Measurements from ENCODE around the gene RAET1G.
"Not testable (repeated sequence)": the region's sequence is repeated elsewhere in the genome, so short reads cannot be mapped to it uniquely, and the experiment has no call there.

RAET1G gene

DNA sequence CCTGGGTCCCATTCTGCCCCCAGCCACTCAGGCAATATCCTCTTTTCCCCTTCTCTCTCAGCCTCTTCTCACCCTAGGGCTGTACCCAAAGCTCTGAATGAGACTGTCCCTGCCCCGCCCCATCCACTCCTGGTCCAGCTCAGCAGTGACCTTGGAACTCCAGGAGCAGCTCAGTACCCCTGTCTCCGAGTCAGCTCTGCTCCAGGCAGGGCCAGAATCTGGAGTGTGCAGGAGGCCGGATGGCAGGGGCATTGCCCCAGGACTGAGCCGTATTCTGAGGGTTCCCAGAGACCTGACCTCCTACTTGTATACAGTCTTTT lies 2.0 kb upstream of the RAET1G start:
- Mint-ChIP-seq H3K36me3 (ENCODE audit: insufficient read depth) (peaks cover 9% of the 10 kb centered on the region), H3K4me3 (peak overlapping the region; percentile 25), H3K9me3 (no peaks in the 10 kb centered on the region), H3K27ac (ENCODE audit: low read depth) (no peak overlapping the region), H3K4me1 (peaks cover 18% of the 10 kb centered on the region), H3K27me3 (peaks cover 100% of the 10 kb centered on the region)
- ATAC-seq (replicated peaks; ENCODE audit: extremely low read depth, poor library complexity, severe bottlenecking), result no peak
- DNase-seq (ENCODE audit: low spot score in 2 of 2), result no peak

DNA sequence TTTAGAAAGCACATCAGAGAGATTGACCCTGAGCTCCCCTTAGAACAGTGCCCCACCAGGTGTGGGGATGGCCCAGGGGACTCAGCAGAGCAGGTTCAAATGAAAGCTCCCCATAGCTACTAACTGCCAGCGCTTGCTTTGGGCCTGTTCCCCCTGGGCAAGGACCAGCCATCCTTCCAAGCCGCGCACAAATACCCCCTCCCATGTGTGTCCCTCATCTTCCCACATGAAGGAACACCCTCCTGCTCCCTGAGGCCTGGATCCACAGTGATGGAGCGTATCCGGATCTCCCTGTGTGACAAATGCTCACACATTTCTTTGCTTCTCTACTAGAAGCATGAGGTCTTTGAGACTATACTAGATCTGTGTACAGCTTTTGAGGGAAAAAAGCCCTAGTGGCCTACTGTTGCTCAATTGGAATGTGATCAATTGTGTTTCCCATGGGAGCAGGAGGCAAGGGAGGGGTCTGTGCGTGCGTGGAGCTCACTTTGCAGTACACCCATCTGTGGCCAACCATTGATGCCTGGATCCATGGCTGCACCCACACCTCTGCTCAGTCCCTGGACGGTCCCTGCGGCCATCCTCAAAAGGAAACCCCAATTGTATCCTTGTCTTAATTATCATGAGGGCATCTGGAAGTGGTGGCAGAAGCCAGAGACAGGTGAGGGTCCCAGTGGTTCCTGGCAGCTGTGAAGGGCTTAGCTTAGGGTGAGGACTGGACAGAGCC lies 1.4 kb upstream of the RAET1G start:
- Mint-ChIP-seq H3K4me3 (no peak overlapping the region), H3K9me3 (no peaks in the 10 kb centered on the region), H3K4me1 (peaks cover 18% of the 10 kb centered on the region), H3K36me3 (ENCODE audit: insufficient read depth) (peaks cover 9% of the 10 kb centered on the region), H3K27me3 (peaks cover 100% of the 10 kb centered on the region), H3K27ac (ENCODE audit: low read depth) (no peak overlapping the region)
- DNase-seq (ENCODE audit: low spot score in 2 of 2) (no peak), ATAC-seq (replicated peaks; ENCODE audit: extremely low read depth, poor library complexity, severe bottlenecking) (no peak)

DNA sequence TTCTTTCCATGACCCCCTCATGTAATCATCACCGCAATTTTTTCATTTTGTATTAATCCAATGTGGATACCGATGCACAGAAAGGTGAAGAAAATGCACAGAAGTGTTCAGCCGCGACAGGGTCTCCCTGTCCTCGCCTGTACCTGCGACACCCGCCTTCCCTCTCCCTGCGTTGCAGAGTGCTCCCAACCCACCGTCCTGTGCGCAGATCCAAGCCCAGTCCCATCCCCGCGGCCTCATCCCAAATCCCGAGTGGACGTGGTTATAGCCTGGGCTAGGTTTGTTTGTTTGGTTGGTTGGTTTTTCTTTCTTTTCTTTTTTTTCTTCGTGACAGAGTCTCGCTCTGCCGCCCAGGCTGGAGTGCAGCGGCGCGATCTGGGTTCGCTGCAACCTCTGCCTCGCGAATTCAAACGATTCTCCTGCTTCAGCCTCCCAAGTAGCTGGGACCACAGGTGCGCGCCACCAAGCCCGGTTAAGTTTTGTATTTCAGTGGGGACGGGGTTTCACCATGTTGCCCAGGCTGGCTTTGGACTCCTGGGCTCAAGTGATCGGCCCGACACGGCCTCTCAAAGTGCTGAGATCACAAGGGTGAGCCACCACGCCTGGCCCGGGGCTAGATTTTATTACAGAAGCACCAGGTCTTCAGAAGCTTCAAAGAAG lies 536 bp upstream of the RAET1G start:
- H3K27me3 Mint-ChIP-seq, result peaks cover 100% of the 10 kb centered on the region
- no peak overlapping the region for H3K27ac Mint-ChIP-seq (ENCODE audit: low read depth)
- H3K36me3 Mint-ChIP-seq (ENCODE audit: insufficient read depth), result peaks cover 7% of the 10 kb centered on the region
- H3K9me3 Mint-ChIP-seq, result no peaks in the 10 kb centered on the region
- DNase-seq (ENCODE audit: low spot score in 2 of 2) (no peak), ATAC-seq (replicated peaks; ENCODE audit: extremely low read depth, poor library complexity, severe bottlenecking) (peak; percentile 6)
- peaks cover 18% of the 10 kb centered on the region for H3K4me1 Mint-ChIP-seq
- peak overlapping the region; percentile 83 for H3K4me3 Mint-ChIP-seq

DNA sequence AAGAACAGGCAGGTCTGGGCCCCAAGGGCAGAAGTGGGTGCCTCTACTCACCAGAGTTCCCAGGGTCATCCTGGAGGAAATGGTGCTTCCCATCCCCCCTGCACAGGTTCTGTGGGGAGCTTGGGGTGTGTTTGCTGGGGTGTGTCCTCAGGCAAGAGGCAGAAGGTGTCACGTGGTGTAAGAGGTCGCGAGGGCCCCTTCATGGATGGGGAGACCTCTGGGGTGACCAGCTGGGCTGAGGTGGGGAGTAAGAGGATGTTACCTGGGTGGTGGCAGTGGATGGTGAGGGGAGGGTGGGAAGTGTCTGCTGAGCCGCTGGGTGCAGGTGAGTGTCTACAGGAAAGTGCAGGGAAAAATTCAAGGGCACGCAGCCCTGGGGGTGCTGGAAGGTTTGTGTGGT lies 830 bp downstream of the RAET1G start:
- not testable (repeated sequence) for ATAC-seq (replicated peaks; ENCODE audit: extremely low read depth, poor library complexity, severe bottlenecking); H3K27ac Mint-ChIP-seq (ENCODE audit: low read depth); H3K9me3 Mint-ChIP-seq; DNase-seq (ENCODE audit: low spot score in 2 of 2); H3K36me3 Mint-ChIP-seq (ENCODE audit: insufficient read depth)
- peaks cover 92% of the 10 kb centered on the region for H3K27me3 Mint-ChIP-seq
- H3K4me1 Mint-ChIP-seq, result peaks cover 18% of the 10 kb centered on the region
- H3K4me3 Mint-ChIP-seq, result peak overlapping the region; percentile 83

DNA sequence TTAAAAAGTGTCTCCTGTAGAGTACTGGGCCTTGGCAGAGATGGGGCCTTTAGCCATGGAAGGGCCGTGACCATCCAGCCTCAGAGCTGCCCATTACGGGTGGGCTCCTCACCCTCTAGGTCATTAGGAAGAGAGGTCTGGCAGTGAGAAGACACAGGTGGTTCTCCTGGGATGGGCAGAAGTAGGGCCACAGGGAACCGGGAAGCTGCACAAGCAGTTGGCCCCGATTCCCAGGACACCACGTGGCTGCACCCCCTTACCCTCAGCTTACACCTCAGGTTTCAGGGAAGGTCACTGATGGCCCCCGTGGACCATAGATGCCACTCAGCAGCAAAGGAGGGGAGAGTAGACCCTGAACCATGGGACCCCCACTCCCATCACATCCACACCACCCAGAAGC lies 1.6 kb downstream of the RAET1G start:
- DNase-seq (ENCODE audit: low spot score in 2 of 2) (no peak), ATAC-seq (replicated peaks; ENCODE audit: extremely low read depth, poor library complexity, severe bottlenecking) (no peak)
- H3K27ac Mint-ChIP-seq (ENCODE audit: low read depth), result no peak overlapping the region
- no peak overlapping the region for H3K4me3 Mint-ChIP-seq
- peaks cover 16% of the 10 kb centered on the region for H3K4me1 Mint-ChIP-seq
- peaks cover 84% of the 10 kb centered on the region for H3K27me3 Mint-ChIP-seq
- H3K9me3 Mint-ChIP-seq, result no peaks in the 10 kb centered on the region
- H3K36me3 Mint-ChIP-seq (ENCODE audit: insufficient read depth), result peaks cover 4% of the 10 kb centered on the region

DNA sequence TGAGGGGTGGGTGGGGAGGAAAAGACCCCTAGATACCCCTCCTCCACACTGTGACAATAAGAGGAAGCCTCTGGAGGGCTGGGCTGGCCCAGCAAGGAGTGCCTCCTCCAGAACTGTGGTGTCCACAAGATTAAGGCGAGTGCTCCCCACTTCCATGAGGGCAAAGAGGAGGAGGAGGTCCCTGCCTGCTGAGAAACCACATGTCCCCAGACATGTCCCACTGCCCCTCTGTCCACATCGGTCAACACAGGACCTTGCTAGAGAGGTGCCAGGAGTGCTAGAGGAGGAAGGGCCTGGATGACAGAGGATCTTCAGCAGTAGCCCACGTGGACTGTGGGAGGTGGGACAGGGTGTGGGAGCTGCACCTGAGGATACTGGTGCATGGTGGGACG lies 3.1 kb downstream of the RAET1G start:
- no peak for ATAC-seq (replicated peaks; ENCODE audit: extremely low read depth, poor library complexity, severe bottlenecking)
- DNase-seq (ENCODE audit: low spot score in 2 of 2), result no peak
- peaks cover 69% of the 10 kb centered on the region for H3K27me3 Mint-ChIP-seq
- H3K4me1 Mint-ChIP-seq, result peaks cover 12% of the 10 kb centered on the region
- H3K27ac Mint-ChIP-seq (ENCODE audit: low read depth), result no peak overlapping the region
- peaks cover 4% of the 10 kb centered on the region for H3K36me3 Mint-ChIP-seq (ENCODE audit: insufficient read depth)
- H3K9me3 Mint-ChIP-seq, result no peaks in the 10 kb centered on the region
- no peak overlapping the region for H3K4me3 Mint-ChIP-seq

DNA sequence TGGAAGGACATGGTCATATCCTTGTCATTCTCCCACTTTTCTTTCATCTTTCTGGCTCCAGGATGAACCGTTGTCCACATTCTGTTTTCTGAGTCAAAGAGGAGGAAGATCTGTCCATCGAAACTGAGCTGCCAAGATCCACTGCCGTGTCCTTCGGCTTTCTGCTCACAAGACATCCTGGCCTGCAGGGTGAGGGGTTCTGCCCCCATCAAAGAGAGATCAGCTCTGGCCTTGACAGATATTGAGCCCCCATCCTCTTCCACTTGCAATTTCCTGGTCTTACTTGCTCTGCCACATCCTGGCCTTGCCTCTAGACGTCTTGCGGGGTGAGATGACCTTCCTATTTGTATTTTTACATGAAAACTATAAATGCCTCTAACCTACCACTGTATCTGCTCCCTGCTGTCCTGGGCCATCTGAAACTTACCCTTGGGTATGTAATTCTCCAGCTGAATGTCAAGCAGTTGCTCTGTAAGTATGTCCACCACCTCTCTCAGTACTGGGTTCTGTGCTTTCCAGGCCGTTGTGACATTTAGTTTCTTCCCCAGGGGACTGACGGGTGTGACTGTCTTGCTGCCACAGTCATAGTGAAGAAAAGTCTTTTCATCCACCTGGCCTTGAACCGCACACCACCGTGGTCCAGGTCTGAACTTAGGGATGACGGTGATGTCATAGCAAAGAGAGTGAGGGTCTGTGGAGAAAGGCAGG lies 3.6 kb downstream of the RAET1G start:
- ATAC-seq (replicated peaks; ENCODE audit: extremely low read depth, poor library complexity, severe bottlenecking), result not testable (repeated sequence)

DNA sequence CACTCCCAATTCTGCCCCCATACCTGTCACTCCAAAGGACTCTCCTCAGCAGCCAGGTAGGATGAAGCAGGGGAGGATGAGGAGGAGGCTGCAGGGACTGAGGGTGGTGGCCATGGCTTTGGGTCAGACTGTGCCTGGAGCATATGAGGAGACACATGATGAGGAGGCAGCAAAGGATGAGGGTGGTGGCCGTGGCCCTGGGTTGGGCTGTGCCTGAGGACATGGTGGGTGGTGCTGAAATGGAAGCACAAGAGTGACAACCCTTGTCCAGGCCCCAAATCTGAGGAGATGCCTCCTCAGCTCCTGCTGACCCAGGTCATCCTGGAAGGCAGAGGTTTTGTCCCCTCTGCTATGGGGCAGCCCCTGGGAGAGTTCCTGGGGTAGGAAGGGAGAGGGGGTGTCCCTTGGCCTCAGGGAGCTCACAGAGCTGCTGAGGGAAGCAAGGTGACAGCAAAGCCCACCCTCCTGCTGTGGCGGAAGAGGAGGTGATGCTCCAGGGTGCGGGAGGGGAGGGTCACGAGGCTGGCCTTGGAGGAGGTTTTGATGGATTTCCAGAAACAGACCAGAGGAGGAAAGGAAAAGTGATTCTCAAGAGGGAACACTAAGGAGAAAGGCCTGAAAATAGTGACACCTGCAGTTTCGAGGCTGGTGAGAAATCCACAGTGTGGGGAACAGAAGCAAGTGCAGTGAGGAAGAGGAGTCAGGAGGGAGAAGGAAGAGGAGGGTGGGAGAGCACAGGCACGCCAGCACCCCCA lies 4.6 kb downstream of the RAET1G start:
- Mint-ChIP-seq H3K27ac (ENCODE audit: low read depth) (no peak overlapping the region), H3K9me3 (no peaks in the 10 kb centered on the region), H3K27me3 (peaks cover 65% of the 10 kb centered on the region), H3K4me3 (no peak overlapping the region), H3K4me1 (peaks cover 8% of the 10 kb centered on the region), H3K36me3 (ENCODE audit: insufficient read depth) (peaks cover 3% of the 10 kb centered on the region)
- DNase-seq (ENCODE audit: low spot score in 2 of 2), result no peak
- no peak for ATAC-seq (replicated peaks; ENCODE audit: extremely low read depth, poor library complexity, severe bottlenecking)

More for the DNA sequence above, 3.6 kb downstream of the RAET1G start:
- Mint-ChIP-seq H3K27me3 (peaks cover 69% of the 10 kb centered on the region), H3K4me1 (peaks cover 12% of the 10 kb centered on the region)
- not testable (repeated sequence) for DNase-seq (ENCODE audit: low spot score in 2 of 2); H3K27ac Mint-ChIP-seq (ENCODE audit: low read depth); H3K9me3 Mint-ChIP-seq; H3K36me3 Mint-ChIP-seq (ENCODE audit: insufficient read depth); H3K4me3 Mint-ChIP-seq

DNA sequence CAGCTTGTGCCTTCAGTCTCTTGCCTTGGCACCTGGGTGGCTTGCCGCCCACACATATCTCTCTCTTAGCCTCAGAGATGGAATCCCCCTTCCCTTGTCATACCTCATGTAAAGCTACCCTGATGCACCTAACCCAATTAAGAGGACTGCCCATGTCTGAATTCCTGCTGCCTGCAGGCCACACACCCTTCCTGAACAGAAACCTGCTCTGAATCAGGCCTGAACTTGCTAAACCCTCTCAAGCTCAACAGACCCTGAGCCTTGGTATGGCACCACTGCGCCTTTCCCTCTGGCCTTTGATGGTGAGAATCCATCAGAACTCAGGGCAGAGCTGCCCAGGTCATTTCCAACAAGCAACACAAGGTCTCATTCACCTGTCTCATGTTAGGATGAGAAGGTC lies 5.2 kb downstream of the RAET1G start:
- H3K4me3 Mint-ChIP-seq, result no peak overlapping the region
- H3K36me3 Mint-ChIP-seq (ENCODE audit: insufficient read depth), result no peaks in the 10 kb centered on the region
- H3K27me3 Mint-ChIP-seq, result peaks cover 65% of the 10 kb centered on the region
- ATAC-seq (replicated peaks; ENCODE audit: extremely low read depth, poor library complexity, severe bottlenecking) (no peak), DNase-seq (ENCODE audit: low spot score in 2 of 2) (no peak)
- H3K4me1 Mint-ChIP-seq, result peaks cover 1% of the 10 kb centered on the region
- no peaks in the 10 kb centered on the region for H3K9me3 Mint-ChIP-seq
- H3K27ac Mint-ChIP-seq (ENCODE audit: low read depth), result no peak overlapping the region

DNA sequence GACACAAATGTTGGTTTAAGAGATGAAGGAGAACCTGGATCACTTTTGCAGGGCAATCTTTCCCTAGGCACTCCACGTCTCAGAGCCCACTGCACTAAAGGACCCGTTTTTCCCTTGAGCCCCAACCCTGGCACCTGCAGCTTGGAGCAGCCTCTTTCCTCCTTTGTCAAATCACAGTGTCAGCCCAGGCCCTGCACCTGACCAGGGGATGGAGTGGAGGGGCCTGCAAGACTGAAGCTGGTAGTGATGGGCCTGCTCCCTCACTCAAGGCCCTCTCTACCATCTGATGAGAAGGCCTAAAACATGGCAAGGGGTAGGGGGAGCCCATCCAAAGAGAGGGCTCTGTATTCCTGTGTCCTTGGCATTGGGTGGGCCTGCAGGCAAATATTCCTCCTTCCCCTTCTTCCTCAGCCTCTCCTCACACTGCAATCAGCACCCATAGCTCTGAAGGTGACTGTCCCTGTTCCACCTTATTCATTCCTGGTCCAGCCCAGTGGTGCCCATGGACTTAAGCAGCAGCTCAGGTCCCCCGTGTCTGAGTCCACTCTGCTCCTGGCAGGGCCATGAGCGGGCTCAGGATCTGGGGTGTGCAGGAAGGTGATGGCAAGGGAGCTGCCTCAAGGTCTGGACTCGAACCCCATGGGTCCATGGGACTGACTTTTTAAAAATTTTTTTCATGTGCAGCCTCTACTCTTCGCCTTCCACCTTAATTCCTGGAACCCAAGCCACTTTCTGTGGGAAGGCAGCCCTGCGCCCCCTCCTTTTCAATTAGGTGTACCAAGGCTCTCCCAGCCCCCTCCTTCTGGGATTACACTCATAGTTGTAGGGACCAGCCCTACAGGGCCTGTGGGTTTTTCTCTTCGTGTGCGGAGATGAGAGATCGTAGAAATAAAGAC lies 6.7 kb downstream of the RAET1G start:
- no peak for DNase-seq (ENCODE audit: low spot score in 2 of 2)
- H3K4me1 Mint-ChIP-seq, result no peaks in the 10 kb centered on the region
- no peaks in the 10 kb centered on the region for H3K9me3 Mint-ChIP-seq
- H3K27ac Mint-ChIP-seq (ENCODE audit: low read depth), result no peak overlapping the region
- H3K4me3 Mint-ChIP-seq, result no peak overlapping the region
- no peak for ATAC-seq (replicated peaks; ENCODE audit: extremely low read depth, poor library complexity, severe bottlenecking)
- peaks cover 57% of the 10 kb centered on the region for H3K27me3 Mint-ChIP-seq
- H3K36me3 Mint-ChIP-seq (ENCODE audit: insufficient read depth), result no peaks in the 10 kb centered on the region

DNA sequence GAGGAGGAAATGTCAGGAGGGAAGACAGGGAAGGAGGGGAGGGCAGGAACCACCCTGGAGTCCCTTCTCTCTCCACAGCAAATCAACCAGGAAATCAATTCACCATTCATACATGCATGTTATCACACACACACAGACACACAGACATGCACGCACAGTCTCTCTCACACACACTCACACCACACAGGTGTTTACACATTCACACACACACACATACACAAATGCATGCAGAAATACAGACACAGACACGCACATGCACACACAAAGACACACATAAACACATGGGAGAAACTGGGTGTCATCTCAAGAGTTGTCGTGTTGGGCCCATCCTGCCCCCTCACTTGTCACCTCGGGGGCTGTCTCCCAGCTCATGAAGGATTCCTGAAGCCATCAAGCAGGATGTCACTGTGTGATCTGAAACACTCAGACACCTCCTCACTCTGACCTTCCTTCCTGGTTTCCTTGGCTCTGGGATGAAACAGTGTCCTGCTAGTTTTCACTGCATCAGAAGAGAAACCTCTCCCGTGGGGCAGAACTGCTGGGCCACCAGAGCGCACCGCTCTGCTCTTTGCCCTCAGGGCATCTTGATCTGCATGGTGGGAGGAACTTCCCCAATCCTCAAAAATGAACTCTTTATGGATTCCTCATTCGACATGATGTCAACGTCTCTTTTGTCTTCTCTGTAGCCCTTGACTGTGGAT lies 9.2 kb downstream of the RAET1G start:
- H3K27me3 Mint-ChIP-seq, result peaks cover 46% of the 10 kb centered on the region
- no peaks in the 10 kb centered on the region for H3K4me1 Mint-ChIP-seq
- ATAC-seq (replicated peaks; ENCODE audit: extremely low read depth, poor library complexity, severe bottlenecking), result no peak
- H3K9me3 Mint-ChIP-seq, result no peaks in the 10 kb centered on the region
- no peak overlapping the region for H3K4me3 Mint-ChIP-seq
- no peak overlapping the region for H3K27ac Mint-ChIP-seq (ENCODE audit: low read depth)
- H3K36me3 Mint-ChIP-seq (ENCODE audit: insufficient read depth), result no peaks in the 10 kb centered on the region
- DNase-seq (ENCODE audit: low spot score in 2 of 2), result no peak
